MM.1S (cell line): Measurements from ENCODE around the gene SLX9.
A peak's percentile ranks its signal among the peaks of the same experiment; 100 is the strongest.

Experiments
- DNase-seq: peaks from one replicate; pipeline ENCODE4 v3.0.0-alpha.2; 2015
- H2AFZ ChIP-seq: fragments of 300-600 bp; sonication (generic); 2 replicates; pipeline ENCODE4 v1.6.0; 2016; ENCODE audit warnings: antibody characterized with exemption, low read length
- H3F3A ChIP-seq: fragments of 300-600 bp; sonication (generic); 2 replicates; pipeline ENCODE4 v1.6.1; 2016; ENCODE audit warnings: mild to moderate bottlenecking, antibody characterized with exemption, low read length, moderate library complexity, mixed read lengths; ENCODE audit not compliant: insufficient read depth
- H3K27ac ChIP-seq: fragments of 300-600 bp; sonication (generic); 2 replicates; pipeline ENCODE4 v1.5.1; 2016; ENCODE audit warnings: mild to moderate bottlenecking, low read length
- H3K27me3 ChIP-seq: fragments of 300-600 bp; sonication (generic); replicated peaks from 2 replicates; pipeline ENCODE4 v1.6.0; 2016; ENCODE audit warnings: low read length; ENCODE audit not compliant: insufficient read depth
- H3K36me3 ChIP-seq: fragments of 300-600 bp; sonication (generic); replicated peaks from 2 replicates; pipeline ENCODE4 v1.6.1; 2016; ENCODE audit warnings: mild to moderate bottlenecking, low read length, mixed read lengths; ENCODE audit not compliant: insufficient read depth
- H3K4me1 ChIP-seq: fragments of 300-600 bp; sonication (generic); 2 replicates; pipeline ENCODE4 v1.6.1; 2016; ENCODE audit warnings: low read length, mixed read lengths
- H3K4me2 ChIP-seq: fragments of 300-600 bp; sonication (generic); 2 replicates; pipeline ENCODE4 v1.6.0; 2016; ENCODE audit warnings: low read depth, low read length
- H3K4me3 ChIP-seq: fragments of 300-600 bp; sonication (generic); 2 replicates; pipeline ENCODE4 v1.5.1; 2016; ENCODE audit warnings: low read length, mixed read lengths
- H3K79me2 ChIP-seq: fragments of 300-600 bp; sonication (generic); 2 replicates; pipeline ENCODE4 v1.6.1; 2016; ENCODE audit warnings: mixed run types, low read length, mixed read lengths
- H3K9ac ChIP-seq: fragments of 300-600 bp; sonication (generic); 2 replicates; pipeline ENCODE4 v1.6.1; 2016; ENCODE audit warnings: low read length, mixed read lengths
- H3K9me2 ChIP-seq: fragments of 300-600 bp; sonication (generic); replicated peaks from 2 replicates; pipeline ENCODE4 v1.6.1; 2016; ENCODE audit warnings: mild to moderate bottlenecking, low read length, mixed read lengths; ENCODE audit not compliant: insufficient read depth
- H3K9me3 ChIP-seq: fragments of 300-600 bp; sonication (generic); replicated peaks from 2 replicates; pipeline ENCODE4 v1.6.1; 2016; ENCODE audit warnings: mild to moderate bottlenecking, low read length, mixed read lengths; ENCODE audit not compliant: insufficient read depth
- H4K20me1 ChIP-seq: fragments of 300-600 bp; sonication (generic); 2 replicates; pipeline ENCODE4 v1.6.1; 2016; ENCODE audit warnings: mild to moderate bottlenecking, low read length, moderate library complexity, mixed read lengths; ENCODE audit not compliant: insufficient read depth
- CTCF ChIP-seq: fragments of 300-600 bp; sonication (generic); IDR thresholded peaks from 2 replicates; pipeline ENCODE4 v1.5.1; 2016; ENCODE audit warnings: antibody characterized with exemption, low read length, mixed read lengths
- EZH2 ChIP-seq: fragments of 300-600 bp; sonication (generic); optimal IDR thresholded peaks from 2 replicates; pipeline ENCODE3; 2017; ENCODE audit warnings: low read depth, mild to moderate bottlenecking, antibody characterized with exemption, low read length, mixed read lengths
- EZH2phosphoT487 ChIP-seq: fragments of 300-600 bp; sonication (generic); IDR thresholded peaks from 2 replicates; pipeline ENCODE4 v1.6.1; 2018; ENCODE audit warnings: antibody characterized with exemption, low read length

SLX9 gene

GRCh38 chr21:44907966-44908895 lies 31.6 kb upstream of the SLX9 start:
- no peaks in the 10 kb centered on the region for H3K79me2 ChIP-seq
- DNase-seq, result no peak
- H3F3A ChIP-seq, result no peaks in the 10 kb centered on the region
- H3K9me2 ChIP-seq, result no peaks in the 10 kb centered on the region
- peaks cover 94% of the 10 kb centered on the region for H3K27me3 ChIP-seq
- no peak overlapping the region for H2AFZ ChIP-seq
- no peaks in the 10 kb centered on the region for H3K4me1 ChIP-seq
- no peak overlapping the region for H3K9ac ChIP-seq
- no peaks in the 10 kb centered on the region for H3K9me3 ChIP-seq
- H3K4me3 ChIP-seq, result no peak overlapping the region
- no peak overlapping the region for H3K27ac ChIP-seq
- TF ChIP-seq EZH2phosphoT487, result no peak
- TF ChIP-seq CTCF, result no peak
- TF ChIP-seq EZH2, result peak; percentile 6
- H3K36me3 ChIP-seq, result no peaks in the 10 kb centered on the region
- peak overlapping the region; percentile 24; the same call in 1 of the 2 replicates for H3K4me2 ChIP-seq
- no peaks in the 10 kb centered on the region for H4K20me1 ChIP-seq

GRCh38 chr21:44908908-44909307 lies 30.9 kb upstream of the SLX9 start:
- Histone ChIP-seq H3K27ac (no peak overlapping the region), H3K4me1 (no peaks in the 10 kb centered on the region), H3K4me2 (no peak overlapping the region), H3K9me2 (no peaks in the 10 kb centered on the region), H3F3A (no peaks in the 10 kb centered on the region), H3K4me3 (no peak overlapping the region), H3K79me2 (no peaks in the 10 kb centered on the region), H3K27me3 (peaks cover 94% of the 10 kb centered on the region), H4K20me1 (no peaks in the 10 kb centered on the region), H3K9me3 (no peaks in the 10 kb centered on the region), H3K36me3 (no peaks in the 10 kb centered on the region), H2AFZ (no peak overlapping the region), H3K9ac (no peak overlapping the region)
- TF ChIP-seq EZH2phosphoT487 (no peak), CTCF (no peak), EZH2 (no peak)
- DNase-seq, result no peak

- Histone ChIP-seq H3K4me3 (no peak overlapping the region), H2AFZ (no peak overlapping the region), H3K9ac (no peak overlapping the region), H3F3A (no peaks in the 10 kb centered on the region), H4K20me1 (no peaks in the 10 kb centered on the region), H3K79me2 (no peaks in the 10 kb centered on the region), H3K4me1 (no peaks in the 10 kb centered on the region), H3K9me3 (no peaks in the 10 kb centered on the region), H3K27me3 (peaks cover 94% of the 10 kb centered on the region), H3K27ac (no peak overlapping the region), H3K4me2 (no peak overlapping the region), H3K9me2 (no peaks in the 10 kb centered on the region), H3K36me3 (no peaks in the 10 kb centered on the region)
- TF ChIP-seq EZH2 (no peak), EZH2phosphoT487 (no peak), CTCF (no peak)
- DNase-seq, result no peak
Measured at GRCh38 chr21:44909719-44910118, 30.1 kb upstream of the SLX9 start.
